ENCODE data around the gene UBXN4.

The UBXN4 gene

GRCh38 chr2:135825131-135825530 lies 83.5 kb downstream of the UBXN4 start:
- H3K4me3 ChIP-seq (ENCODE audit: extremely low read depth, insufficient read depth, low read length, poor library complexity, severe bottlenecking): no peak overlapping the region
- H3K27ac ChIP-seq (ENCODE audit: low read depth, low read length, severe bottlenecking): no peak overlapping the region
- no peaks in the 10 kb centered on the region for H3K36me3 ChIP-seq (ENCODE audit: control insufficient read depth, insufficient read depth, low read length)
- WGBS, 2 experiments (ENCODE audit: insufficient coverage in 2 of 2): 91 to 96% methylated on average over 4 to 7 of the region's 9 CpGs
- no peaks in the 10 kb centered on the region for H3K9me3 ChIP-seq (ENCODE audit: control insufficient read depth, low read length)
- no peaks in the 10 kb centered on the region for H3K4me1 ChIP-seq (ENCODE audit: control insufficient read depth, insufficient read depth, low read length, poor library complexity, severe bottlenecking)

GRCh38 chr2:135825550-135826176 lies 84.0 kb downstream of the UBXN4 start:
- no peak overlapping the region for H3K4me3 ChIP-seq (ENCODE audit: extremely low read depth, insufficient read depth, low read length, poor library complexity, severe bottlenecking)
- H3K27ac ChIP-seq (ENCODE audit: low read depth, low read length, severe bottlenecking): no peak overlapping the region
- WGBS, 2 experiments (ENCODE audit: insufficient coverage in 2 of 2): 85 to 87% methylated on average over 7 to 10 of the region's 11 CpGs
- H3K36me3 ChIP-seq (ENCODE audit: control insufficient read depth, insufficient read depth, low read length): no peaks in the 10 kb centered on the region
- no peaks in the 10 kb centered on the region for H3K4me1 ChIP-seq (ENCODE audit: control insufficient read depth, insufficient read depth, low read length, poor library complexity, severe bottlenecking)
- H3K9me3 ChIP-seq (ENCODE audit: control insufficient read depth, low read length): no peaks in the 10 kb centered on the region

- 88 to 96% methylated on average over 6 of the region's 6 CpGs for WGBS, 2 experiments (ENCODE audit: insufficient coverage in 2 of 2)
- Histone ChIP-seq H3K27ac (ENCODE audit: low read depth, low read length, severe bottlenecking) (no peak overlapping the region), H3K9me3 (ENCODE audit: control insufficient read depth, low read length) (no peaks in the 10 kb centered on the region), H3K4me3 (ENCODE audit: extremely low read depth, insufficient read depth, low read length, poor library complexity, severe bottlenecking) (no peak overlapping the region), H3K36me3 (ENCODE audit: control insufficient read depth, insufficient read depth, low read length) (no peaks in the 10 kb centered on the region), H3K4me1 (ENCODE audit: control insufficient read depth, insufficient read depth, low read length, poor library complexity, severe bottlenecking) (no peaks in the 10 kb centered on the region)
These were observed 84.9 kb downstream of the UBXN4 start for GRCh38 chr2:135826544-135826943.

GRCh38 chr2:135829378-135830135 lies 87.9 kb downstream of the UBXN4 start:
- Histone ChIP-seq H3K27ac (ENCODE audit: low read depth, low read length, severe bottlenecking) (no peak overlapping the region), H3K4me3 (ENCODE audit: extremely low read depth, insufficient read depth, low read length, poor library complexity, severe bottlenecking) (no peak overlapping the region)
- 91 to 96% methylated on average over 10 of the region's 13 CpGs for WGBS, 2 experiments (ENCODE audit: insufficient coverage in 2 of 2)

GRCh38 chr2:135831180-135831812 lies 89.6 kb downstream of the UBXN4 start:
- Histone ChIP-seq H3K4me1 (ENCODE audit: control insufficient read depth, insufficient read depth, low read length, poor library complexity, severe bottlenecking) (no peaks in the 10 kb centered on the region), H3K36me3 (ENCODE audit: control insufficient read depth, insufficient read depth, low read length) (no peaks in the 10 kb centered on the region), H3K9me3 (ENCODE audit: control insufficient read depth, low read length) (no peaks in the 10 kb centered on the region), H3K27ac (ENCODE audit: low read depth, low read length, severe bottlenecking) (no peak overlapping the region), H3K4me3 (ENCODE audit: extremely low read depth, insufficient read depth, low read length, poor library complexity, severe bottlenecking) (no peak overlapping the region)
- WGBS, 2 experiments (ENCODE audit: insufficient coverage in 2 of 2): 87 to 92% methylated on average over 10 to 14 of the region's 14 CpGs

More at GRCh38 chr2:135829378-135830135, 87.9 kb downstream of the UBXN4 start:
- no peaks in the 10 kb centered on the region for H3K36me3 ChIP-seq (ENCODE audit: control insufficient read depth, insufficient read depth, low read length)
- H3K9me3 ChIP-seq (ENCODE audit: control insufficient read depth, low read length): no peaks in the 10 kb centered on the region
- no peaks in the 10 kb centered on the region for H3K4me1 ChIP-seq (ENCODE audit: control insufficient read depth, insufficient read depth, low read length, poor library complexity, severe bottlenecking)

GRCh38 chr2:135832891-135833290 lies 91.2 kb downstream of the UBXN4 start:
- no peaks in the 10 kb centered on the region for H3K9me3 ChIP-seq (ENCODE audit: control insufficient read depth, low read length)
- no peaks in the 10 kb centered on the region for H3K36me3 ChIP-seq (ENCODE audit: control insufficient read depth, insufficient read depth, low read length)
- no peak overlapping the region for H3K4me3 ChIP-seq (ENCODE audit: extremely low read depth, insufficient read depth, low read length, poor library complexity, severe bottlenecking)
- 94 to 97% methylated on average over 6 of the region's 6 CpGs for WGBS, 2 experiments (ENCODE audit: insufficient coverage in 2 of 2)
- no peaks in the 10 kb centered on the region for H3K4me1 ChIP-seq (ENCODE audit: control insufficient read depth, insufficient read depth, low read length, poor library complexity, severe bottlenecking)
- no peak overlapping the region for H3K27ac ChIP-seq (ENCODE audit: low read depth, low read length, severe bottlenecking)

Measured in mesodermal cell (in vitro differentiated cells).